HEK293T (cell line): ENCODE results near the gene RDH13.
"Not testable (repeated sequence)": the region's sequence is repeated elsewhere in the genome, so short reads cannot be mapped to it uniquely, and the experiment has no call there.

Experiments
- CTCF ChIA-PET: fragments of 350-600 bp; formaldehyde crosslinking; extraction: SDS; loops from one replicate; lab custom pipeline; 2021; ENCODE audit warnings: antibody characterized with exemption, inconsistent platforms; lab: Yijun Ruan, JAX
- POLR2A ChIA-PET: fragments of 350-600 bp; formaldehyde crosslinking; extraction: SDS; loops from one replicate; lab custom pipeline; 2020; ENCODE audit warnings: antibody characterized with exemption, inconsistent platforms; lab: Yijun Ruan, JAX
- DNase-seq: peaks from one replicate; pipeline ENCODE4 v3.0.0; 2012; ENCODE audit warnings: mixed read lengths; ENCODE audit errors: extremely low spot score
- ARNT ChIP-seq: fragments of 450-650 bp; IDR thresholded peaks from 2 replicates; pipeline ENCODE4 v1.6.1; 2017; ENCODE audit warnings: mild to moderate bottlenecking
- BHLHE40 ChIP-seq: fragments of 450-650 bp; IDR thresholded peaks from 2 replicates; pipeline ENCODE4 v1.6.1; 2016; ENCODE audit warnings: mild to moderate bottlenecking, moderate library complexity, borderline replicate concordance
- CTBP1 ChIP-seq: fragments of 450-650 bp; IDR thresholded peaks from 2 replicates; pipeline ENCODE4 v1.6.1; 2016; ENCODE audit warnings: borderline replicate concordance
- ELF4 ChIP-seq: fragments of 450-650 bp; IDR thresholded peaks from 2 replicates; pipeline ENCODE4 v1.6.1; 2017; ENCODE audit warnings: antibody characterized with exemption
- FOXA1 ChIP-seq: fragments of 450-650 bp; IDR thresholded peaks from 2 replicates; pipeline ENCODE4 v1.6.1; 2016; ENCODE audit warnings: mild to moderate bottlenecking
- FOXK2 ChIP-seq: fragments of 450-650 bp; IDR thresholded peaks from 2 replicates; pipeline ENCODE4 v1.6.1; 2016; ENCODE audit warnings: mild to moderate bottlenecking
- FOXM1 ChIP-seq: fragments of 450-650 bp; IDR thresholded peaks from 2 replicates; pipeline ENCODE4 v1.6.1; 2017; ENCODE audit warnings: mild to moderate bottlenecking, borderline replicate concordance
- HDGF ChIP-seq: fragments of 450-650 bp; IDR thresholded peaks from 2 replicates; pipeline ENCODE4 v1.6.1; 2017; ENCODE audit warnings: antibody characterized with exemption, borderline replicate concordance
- L3MBTL2 ChIP-seq: fragments of 450-650 bp; conservative IDR thresholded peaks from 2 replicates; pipeline ENCODE4 v1.6.1; 2016; ENCODE audit warnings: mild to moderate bottlenecking
- LEF1 ChIP-seq: fragments of 450-650 bp; IDR thresholded peaks from 2 replicates; pipeline ENCODE4 v1.6.1; 2017; ENCODE audit warnings: mild to moderate bottlenecking, borderline replicate concordance
- NFRKB ChIP-seq: fragments of 450-650 bp; IDR thresholded peaks from 2 replicates; pipeline ENCODE4 v1.6.1; 2016; ENCODE audit warnings: mild to moderate bottlenecking, moderate library complexity
- PKNOX1 ChIP-seq: fragments of 450-650 bp; IDR thresholded peaks from 2 replicates; pipeline ENCODE4 v1.6.1; 2016
- SP1 ChIP-seq: fragments of 450-650 bp; IDR thresholded peaks from 2 replicates; pipeline ENCODE4 v1.6.1; 2017
- SUZ12 ChIP-seq: fragments of 450-650 bp; IDR thresholded peaks from 2 replicates; pipeline ENCODE4 v1.6.1; 2016; ENCODE audit warnings: mild to moderate bottlenecking
- TARDBP ChIP-seq: fragments of 450-650 bp; IDR thresholded peaks from 2 replicates; pipeline ENCODE4 v1.6.1; 2016
- ZNF384 ChIP-seq: fragments of 450-650 bp; IDR thresholded peaks from 2 replicates; pipeline ENCODE4 v1.6.1; 2016

RDH13 gene

GRCh38 chr19:55062735-55063491, at the start of gene RDH13:
RDH13 (minus strand) TSS chr19:55063148; CDS start chr19:55063032, 116 bp downstream.
- ChIA-PET CTCF (interaction anchor here (0.7 kb wide), 1 partner anchor 84 kb away, joined by 3 read pairs; no protein-coding TSS in a partner anchor), POLR2A (interaction anchor here (0.6 to 1.2 kb wide), 7 partner anchors 11 to 84 kb away, joined by 3 to 9 read pairs (median 3); partner anchors contain the start of gene EPS8L1)
- peak; percentile 100 for DNase-seq
- TF ChIP-seq FOXM1 (no peak), PKNOX1 (peak; percentile 61), CTBP1 (no peak), SP1 (peak; percentile 73), FOXA1 (no peak)

DNA sequence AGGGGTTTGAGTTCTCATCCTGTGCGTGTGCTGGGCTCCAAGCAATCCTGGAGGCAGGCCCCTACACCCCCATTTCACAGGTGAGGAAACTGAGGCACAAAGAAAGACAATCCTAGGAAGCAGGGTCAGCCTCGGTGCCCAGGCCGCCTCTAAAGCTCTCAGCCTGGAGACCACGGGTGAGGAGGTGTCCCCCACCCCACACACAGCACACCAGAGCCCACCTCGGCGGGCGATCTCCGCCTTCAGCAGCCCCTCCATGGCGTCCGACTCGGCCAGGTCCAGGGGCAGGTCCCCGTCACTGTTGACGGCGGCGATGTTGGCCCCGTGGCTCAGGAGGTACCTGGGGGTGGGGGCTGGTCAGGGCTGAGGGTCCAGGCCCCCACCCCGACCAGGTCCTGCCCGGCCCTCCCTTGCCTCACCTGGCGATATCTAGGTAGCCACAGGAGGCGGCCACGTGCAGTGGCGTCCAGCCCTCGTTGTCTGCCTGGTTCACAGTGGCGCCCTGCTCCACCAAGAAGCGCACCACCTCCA, 49.4 kb upstream of the RDH13 start:
- TF ChIP-seq FOXA1 (no peak), FOXK2 (no peak), BHLHE40 (no peak), SUZ12 (no peak), HDGF (no peak), PKNOX1 (no peak), NFRKB (no peak), ARNT (no peak), FOXM1 (no peak), SP1 (no peak), ZNF384 (no peak), TARDBP (no peak), LEF1 (no peak), CTBP1 (no peak), ELF4 (no peak), L3MBTL2 (no peak)
- POLR2A ChIA-PET = no interaction called here
- no peak for DNase-seq
- CTCF ChIA-PET = no interaction called here

- DNase-seq = no peak
- POLR2A ChIA-PET = no interaction called here
- CTCF ChIA-PET = no interaction called here
- no peak for TF ChIP-seq HDGF
- TF ChIP-seq FOXK2 = no peak
- no peak for TF ChIP-seq PKNOX1
- TF ChIP-seq TARDBP = no peak
- TF ChIP-seq NFRKB = no peak
- TF ChIP-seq FOXA1 = no peak
- no peak for TF ChIP-seq SUZ12
- TF ChIP-seq BHLHE40 = no peak
- TF ChIP-seq ARNT = no peak
- TF ChIP-seq ZNF384 = no peak
- no peak for TF ChIP-seq SP1
- no peak for TF ChIP-seq CTBP1
- no peak for TF ChIP-seq LEF1
- no peak for TF ChIP-seq FOXM1
- no peak for TF ChIP-seq ELF4
- no peak for TF ChIP-seq L3MBTL2
Measured at GRCh38 chr19:55111238-55111831, 48.4 kb upstream of the RDH13 start.

DNA sequence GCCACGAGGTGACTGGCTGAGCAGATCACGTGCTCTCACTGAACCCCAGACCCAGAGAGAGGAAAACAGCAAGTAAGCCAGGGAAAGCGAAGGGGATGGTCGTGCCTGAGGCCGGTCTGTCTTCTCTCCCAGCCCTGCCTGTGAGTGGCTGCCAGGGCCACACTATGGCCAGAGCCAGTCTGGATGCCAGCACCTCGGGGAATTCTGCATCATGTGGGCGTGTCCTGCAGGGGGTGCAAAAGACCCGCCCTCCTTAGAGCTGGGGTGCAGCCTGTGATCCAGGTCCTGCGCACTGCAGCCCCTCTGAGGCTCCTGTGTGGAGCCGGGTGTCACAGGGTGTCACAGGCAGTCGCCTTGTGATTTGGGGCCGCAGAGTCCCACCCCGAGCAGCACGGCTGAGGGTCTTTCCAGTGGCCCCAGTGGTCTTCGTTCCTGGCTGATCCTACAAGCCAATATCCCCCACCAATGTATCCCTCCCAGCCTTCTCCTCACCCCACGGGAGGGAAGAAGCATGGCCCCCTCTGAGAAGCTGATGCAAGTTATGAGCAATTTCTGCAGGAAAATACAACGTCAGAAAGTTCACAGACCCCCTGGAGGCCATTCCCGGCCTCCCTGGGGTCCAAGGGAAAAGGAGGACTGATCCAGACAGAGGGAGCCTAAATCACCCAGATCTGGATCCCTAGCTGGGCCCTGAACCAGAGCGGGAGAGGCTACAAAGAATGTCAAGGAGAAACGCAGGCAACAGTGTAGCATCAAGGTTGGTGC, 46.8 kb upstream of the RDH13 start:
- no peak for DNase-seq
- POLR2A ChIA-PET = no interaction called here
- CTCF ChIA-PET = no interaction called here

GRCh38 chr19:55107252-55107651, 44.3 kb upstream of the RDH13 start:
- CTCF ChIA-PET, POLR2A ChIA-PET, DNase-seq: not testable (repeated sequence)

More for the DNA sequence above, 46.8 kb upstream of the RDH13 start:
- TF ChIP-seq PKNOX1 (no peak), BHLHE40 (no peak), FOXK2 (no peak), SP1 (no peak)
